ENCODE data around the gene ADGRA1. TPM values are rescaled to one million over a fixed set of nuclear protein-coding genes. Genes with fewer than 3 reads are reported as not detected.

The ADGRA1 gene
- total RNA-seq, 2 donors from 2014 or later, result 0.24 to 1.0 TPM

DNA sequence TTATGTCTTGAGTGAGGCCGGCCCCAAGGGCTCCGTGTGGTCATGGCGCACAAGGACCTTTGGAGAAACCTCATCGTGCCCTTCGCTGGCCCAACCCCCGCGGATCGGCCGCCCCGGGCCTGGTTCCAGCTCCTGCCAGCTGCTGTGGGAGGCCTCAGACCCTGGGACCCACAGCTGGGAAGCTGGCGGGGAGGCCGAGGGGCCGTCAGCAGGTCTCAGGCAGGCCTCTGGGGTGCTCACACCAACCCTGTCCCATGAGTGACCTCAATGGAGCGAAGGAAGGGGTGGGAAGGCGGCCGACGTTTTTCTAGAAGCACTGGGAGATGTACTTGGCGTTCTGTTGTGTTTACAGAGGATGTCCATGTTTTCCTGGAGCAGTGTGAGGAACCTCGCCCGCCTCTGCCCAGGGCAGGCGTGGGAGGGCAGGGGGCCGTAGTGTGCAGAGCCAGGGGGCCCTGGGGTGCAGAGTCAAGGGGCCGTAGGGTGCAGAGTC is 18.6 kb upstream of the ADGRA1 start:
- Mint-ChIP-seq H3K36me3 (ENCODE audit: low read depth) (no peaks in the 10 kb centered on the region), H3K27ac (no peak overlapping the region), H3K9me3 (peaks cover 1% of the 10 kb centered on the region), H3K4me1 (no peaks in the 10 kb centered on the region), H3K4me3 (no peak overlapping the region), H3K27me3 (ENCODE audit: insufficient read depth) (no peaks in the 10 kb centered on the region)
- TF ChIP-seq, protein P1, sequence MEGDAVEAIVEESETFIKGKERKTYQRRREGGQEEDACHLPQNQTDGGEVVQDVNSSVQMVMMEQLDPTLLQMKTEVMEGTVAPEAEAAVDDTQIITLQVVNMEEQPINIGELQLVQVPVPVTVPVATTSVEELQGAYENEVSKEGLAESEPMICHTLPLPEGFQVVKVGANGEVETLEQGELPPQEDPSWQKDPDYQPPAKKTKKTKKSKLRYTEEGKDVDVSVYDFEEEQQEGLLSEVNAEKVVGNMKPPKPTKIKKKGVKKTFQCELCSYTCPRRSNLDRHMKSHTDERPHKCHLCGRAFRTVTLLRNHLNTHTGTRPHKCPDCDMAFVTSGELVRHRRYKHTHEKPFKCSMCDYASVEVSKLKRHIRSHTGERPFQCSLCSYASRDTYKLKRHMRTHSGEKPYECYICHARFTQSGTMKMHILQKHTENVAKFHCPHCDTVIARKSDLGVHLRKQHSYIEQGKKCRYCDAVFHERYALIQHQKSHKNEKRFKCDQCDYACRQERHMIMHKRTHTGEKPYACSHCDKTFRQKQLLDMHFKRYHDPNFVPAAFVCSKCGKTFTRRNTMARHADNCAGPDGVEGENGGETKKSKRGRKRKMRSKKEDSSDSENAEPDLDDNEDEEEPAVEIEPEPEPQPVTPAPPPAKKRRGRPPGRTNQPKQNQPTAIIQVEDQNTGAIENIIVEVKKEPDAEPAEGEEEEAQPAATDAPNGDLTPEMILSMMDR (conservative IDR thresholded peaks at IDR 0.05), result no peak
- Histone ChIP-seq H3K36me3 (ENCODE audit: control insufficient read depth, insufficient read depth, low read length) (no peaks in the 10 kb centered on the region), H3K27me3 (ENCODE audit: control insufficient read depth, insufficient read depth, low read length, poor library complexity, severe bottlenecking) (no peaks in the 10 kb centered on the region), H3K4me1 (ENCODE audit: control insufficient read depth, insufficient read depth, low read length) (no peaks in the 10 kb centered on the region), H3K4me3 (ENCODE audit: low read length) (no peak overlapping the region), H3K9ac (ENCODE audit: extremely low read depth, low read length, poor library complexity, severe bottlenecking) (no peak overlapping the region), H3K27ac (ENCODE audit: low read depth, low read length) (peak overlapping the region; percentile 17), H3K9me3 (ENCODE audit: control insufficient read depth, low read length) (no peaks in the 10 kb centered on the region)
- WGBS, 2 experiments (ENCODE audit: insufficient coverage in 1 of 2, insufficient read length in 1 of 2), result 89 to 93% methylated on average over 10 to 23 of the region's 23 CpGs
- no peak for DNase-seq

DNA sequence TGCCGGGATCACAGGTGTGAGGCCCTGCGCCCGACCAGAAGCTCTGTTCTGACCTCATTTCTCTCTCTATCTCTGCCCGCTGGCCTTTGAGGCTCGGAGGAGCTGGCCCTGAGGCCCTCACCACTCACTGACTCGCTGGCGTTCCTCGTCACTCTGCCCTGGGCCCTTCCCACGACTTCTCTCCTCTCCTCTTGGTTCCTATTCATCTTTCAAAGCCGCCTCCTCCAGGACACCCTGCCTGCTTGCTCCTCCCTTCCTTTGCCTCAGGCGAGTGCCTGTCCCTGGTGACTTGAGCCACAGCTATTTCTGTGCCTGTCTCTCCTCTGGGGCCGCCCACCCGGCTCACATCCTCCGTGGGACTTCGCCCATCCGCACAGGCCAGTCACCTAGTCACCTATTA is 17.3 kb upstream of the ADGRA1 start:
- 82 to 83% methylated on average over 15 to 16 of the region's 16 CpGs for WGBS, 2 experiments (ENCODE audit: insufficient coverage in 1 of 2, insufficient read length in 1 of 2)
- H3K27me3 ChIP-seq (ENCODE audit: control insufficient read depth, insufficient read depth, low read length, poor library complexity, severe bottlenecking), result no peaks in the 10 kb centered on the region
- no peaks in the 10 kb centered on the region for H3K36me3 Mint-ChIP-seq (ENCODE audit: low read depth)
- no peak overlapping the region for H3K27ac Mint-ChIP-seq
- no peaks in the 10 kb centered on the region for H3K4me1 ChIP-seq (ENCODE audit: control insufficient read depth, insufficient read depth, low read length)
- no peak overlapping the region for H3K4me3 Mint-ChIP-seq
- H3K27ac ChIP-seq (ENCODE audit: low read depth, low read length), result no peak overlapping the region
- DNase-seq, result no peak
- H3K9me3 Mint-ChIP-seq, result peaks cover 5% of the 10 kb centered on the region
- no peak overlapping the region for H3K9ac ChIP-seq (ENCODE audit: extremely low read depth, low read length, poor library complexity, severe bottlenecking)
- no peaks in the 10 kb centered on the region for H3K4me1 Mint-ChIP-seq
- no peaks in the 10 kb centered on the region for H3K36me3 ChIP-seq (ENCODE audit: control insufficient read depth, insufficient read depth, low read length)
- no peaks in the 10 kb centered on the region for H3K27me3 Mint-ChIP-seq (ENCODE audit: insufficient read depth)
- no peaks in the 10 kb centered on the region for H3K9me3 ChIP-seq (ENCODE audit: control insufficient read depth, low read length)
- TF ChIP-seq, protein P1 (conservative IDR thresholded peaks at IDR 0.05), result no peak
- no peak overlapping the region for H3K4me3 ChIP-seq (ENCODE audit: low read length)

DNA sequence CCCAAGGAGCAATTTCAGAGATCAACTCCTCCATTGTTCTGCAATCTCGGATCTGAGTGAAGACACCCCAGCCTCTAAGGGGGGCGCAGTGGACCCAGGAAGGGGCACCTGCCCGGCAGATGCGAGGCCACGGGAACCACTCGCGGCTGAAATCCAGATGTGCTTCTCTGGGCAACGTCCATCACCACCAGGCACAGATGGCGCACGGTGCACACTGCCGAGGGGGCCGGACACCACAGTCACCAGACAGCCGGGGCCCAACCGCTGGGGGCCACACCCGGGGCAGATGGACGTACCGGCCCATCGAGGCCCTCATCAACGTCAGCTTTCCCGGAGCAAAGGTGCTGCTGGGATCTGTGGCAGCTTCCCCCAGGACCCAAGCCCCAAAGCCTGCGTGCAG is 16.9 kb upstream of the ADGRA1 start:
- Histone ChIP-seq H3K36me3 (ENCODE audit: control insufficient read depth, insufficient read depth, low read length) (no peaks in the 10 kb centered on the region), H3K27me3 (ENCODE audit: control insufficient read depth, insufficient read depth, low read length, poor library complexity, severe bottlenecking) (no peaks in the 10 kb centered on the region), H3K9ac (ENCODE audit: extremely low read depth, low read length, poor library complexity, severe bottlenecking) (no peak overlapping the region), H3K27ac (ENCODE audit: low read depth, low read length) (no peak overlapping the region), H3K4me3 (ENCODE audit: low read length) (no peak overlapping the region), H3K4me1 (ENCODE audit: control insufficient read depth, insufficient read depth, low read length) (no peaks in the 10 kb centered on the region), H3K9me3 (ENCODE audit: control insufficient read depth, low read length) (no peaks in the 10 kb centered on the region)
- Mint-ChIP-seq H3K36me3 (ENCODE audit: low read depth) (no peaks in the 10 kb centered on the region), H3K4me3 (no peak overlapping the region), H3K27ac (no peak overlapping the region), H3K27me3 (ENCODE audit: insufficient read depth) (no peaks in the 10 kb centered on the region), H3K9me3 (peaks cover 8% of the 10 kb centered on the region), H3K4me1 (no peaks in the 10 kb centered on the region)
- 88 to 90% methylated on average over 16 to 21 of the region's 21 CpGs for WGBS, 2 experiments (ENCODE audit: insufficient coverage in 1 of 2, insufficient read length in 1 of 2)
- no peak for DNase-seq
- TF ChIP-seq, protein P1 (conservative IDR thresholded peaks at IDR 0.05), result no peak

All from endodermal cell (in vitro differentiated cells).